PFSK-1 (cell line): Measurements from ENCODE around the gene GAGE12J.

Source experiments
- FOXP2 ChIP-seq: optimal IDR thresholded peaks from 2 replicates; pipeline ENCODE3; 2011; ENCODE audit warnings: borderline replicate concordance, control low read depth, inconsistent platforms; ENCODE audit not compliant: insufficient read depth; ENCODE audit errors: extremely low read length, extremely low read depth
- POLR2AphosphoS5 ChIP-seq: IDR thresholded peaks from 2 replicates; pipeline ENCODE4 v1.6.1; 2012; ENCODE audit warnings: low read depth, mild to moderate bottlenecking, control low read depth, low read length, moderate library complexity
- REST ChIP-seq, 2 experiments: IDR thresholded peaks; 2 replicates each; pipeline versions ENCODE4 v1.6.1 to v1.8.0; 2011 to 2012; ENCODE audit warnings: low read depth in 2 of 2, low read length in 2 of 2, control low read depth in 1 of 2, inconsistent platforms in 1 of 2, mild to moderate bottlenecking in 1 of 2, moderate library complexity in 1 of 2; ENCODE audit not compliant: insufficient read depth in 1 of 2
- SIN3A ChIP-seq: IDR thresholded peaks from 2 replicates; pipeline ENCODE4 v1.6.1; 2012; ENCODE audit warnings: mild to moderate bottlenecking, low read length, moderate library complexity, borderline replicate concordance; ENCODE audit not compliant: insufficient read depth
- TAF1 ChIP-seq: IDR thresholded peaks from 2 replicates; pipeline ENCODE4 v1.6.1; 2012; ENCODE audit warnings: low read length, control low read depth, borderline replicate concordance; ENCODE audit not compliant: insufficient read depth

The GAGE12J gene

GRCh38 chrX:49276671-49277534, 44.9 kb upstream of the GAGE12J start:
- TF ChIP-seq POLR2AphosphoS5 (0 out of 2 replicates have a peak, but pooled peaks have one; percentile 36), REST (IDR thresholded peaks at IDR 0.05; ENCODE audit: insufficient read depth in 1 of 2, low read depth in 2 of 2, low read length in 2 of 2) (no peak)

- TF ChIP-seq TAF1 (no peak), SIN3A (no peak), POLR2AphosphoS5 (no peak), REST (IDR thresholded peaks at IDR 0.05; ENCODE audit: insufficient read depth in 1 of 2, low read depth in 2 of 2, low read length in 2 of 2) (no peak), FOXP2 (no peak)
Observed at GRCh38 chrX:49277535-49277830, 44.4 kb upstream of the GAGE12J start.

- TF ChIP-seq REST (IDR thresholded peaks at IDR 0.05; ENCODE audit: insufficient read depth in 1 of 2, low read depth in 2 of 2, low read length in 2 of 2) (no peak), POLR2AphosphoS5 (no peak), FOXP2 (no peak), SIN3A (no peak), TAF1 (no peak)
Observed at GRCh38 chrX:49278081-49278480, 43.8 kb upstream of the GAGE12J start.

- TF ChIP-seq POLR2AphosphoS5 = no peak
Observed at GRCh38 chrX:49282647-49283011, 39.2 kb upstream of the GAGE12J start.

DNA sequence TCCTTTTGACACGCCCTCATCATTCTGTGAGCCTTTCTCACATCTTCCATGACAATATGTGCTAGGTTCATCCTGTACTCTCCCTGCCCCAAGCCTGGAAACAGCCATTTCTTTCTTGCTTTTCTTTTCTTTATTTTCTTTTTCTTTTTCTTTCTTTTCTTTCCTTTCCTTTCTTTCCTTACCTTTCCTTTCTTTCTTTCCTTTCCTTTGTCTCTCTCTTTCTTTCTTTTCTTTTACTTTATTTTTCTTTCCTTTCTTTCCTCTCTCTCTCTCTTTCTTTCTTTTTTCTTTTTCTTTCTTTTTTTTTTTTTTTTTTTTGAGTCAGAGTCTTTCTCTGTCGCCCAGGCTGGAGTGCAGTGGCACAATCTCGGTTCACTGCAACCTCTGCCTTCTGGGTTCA, 37.6 kb upstream of the GAGE12J start:
- TF ChIP-seq TAF1 = no peak
- no peak for TF ChIP-seq REST (IDR thresholded peaks at IDR 0.05; ENCODE audit: insufficient read depth in 1 of 2, low read depth in 2 of 2, low read length in 2 of 2)
- no peak for TF ChIP-seq SIN3A
- TF ChIP-seq POLR2AphosphoS5 = no peak
- TF ChIP-seq FOXP2 = no peak
